ENCODE measurements around the gene MLH3.

The MLH3 gene

DNA sequence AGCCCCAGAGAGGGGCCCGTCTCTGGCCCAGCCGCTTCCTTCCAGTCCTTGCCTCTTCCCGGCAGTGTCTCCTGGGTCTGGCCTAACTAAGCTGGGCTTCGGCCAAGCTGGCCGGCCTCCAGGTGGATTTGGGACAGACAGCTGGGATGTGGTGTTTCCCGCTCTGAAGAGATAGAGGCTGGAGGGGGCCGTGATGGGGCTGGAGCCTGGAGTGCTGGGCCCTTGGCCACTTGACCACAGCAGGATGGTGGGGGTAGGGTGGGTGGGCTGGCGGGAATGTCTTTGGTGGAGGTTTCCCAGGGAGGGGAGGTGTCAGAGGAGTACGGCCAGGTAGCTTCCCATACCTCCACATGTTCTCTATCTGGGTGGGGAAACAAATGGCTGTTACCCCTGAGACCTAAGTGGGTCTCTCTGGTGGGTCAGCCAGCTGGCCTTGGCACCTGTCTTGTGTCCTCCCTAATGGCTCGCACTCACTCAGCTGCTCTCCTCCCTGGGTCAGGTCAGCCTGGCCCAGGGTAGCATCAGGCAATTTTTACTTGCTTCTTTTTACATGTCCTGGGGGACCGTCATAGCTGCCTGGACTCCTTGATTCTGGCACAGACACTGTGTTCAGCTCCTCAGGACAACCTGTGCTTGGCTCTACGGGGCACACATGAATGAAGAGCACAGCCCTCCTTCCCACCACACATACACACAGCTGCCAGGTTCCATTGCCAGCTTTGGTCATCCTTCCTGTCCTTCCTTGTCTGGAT is 76.0 kb downstream of the MLH3 start:
- in situ Hi-C loops (cut with MboI; ENCODE audit: low sequenced_read_pairs), result no loop called here

DNA sequence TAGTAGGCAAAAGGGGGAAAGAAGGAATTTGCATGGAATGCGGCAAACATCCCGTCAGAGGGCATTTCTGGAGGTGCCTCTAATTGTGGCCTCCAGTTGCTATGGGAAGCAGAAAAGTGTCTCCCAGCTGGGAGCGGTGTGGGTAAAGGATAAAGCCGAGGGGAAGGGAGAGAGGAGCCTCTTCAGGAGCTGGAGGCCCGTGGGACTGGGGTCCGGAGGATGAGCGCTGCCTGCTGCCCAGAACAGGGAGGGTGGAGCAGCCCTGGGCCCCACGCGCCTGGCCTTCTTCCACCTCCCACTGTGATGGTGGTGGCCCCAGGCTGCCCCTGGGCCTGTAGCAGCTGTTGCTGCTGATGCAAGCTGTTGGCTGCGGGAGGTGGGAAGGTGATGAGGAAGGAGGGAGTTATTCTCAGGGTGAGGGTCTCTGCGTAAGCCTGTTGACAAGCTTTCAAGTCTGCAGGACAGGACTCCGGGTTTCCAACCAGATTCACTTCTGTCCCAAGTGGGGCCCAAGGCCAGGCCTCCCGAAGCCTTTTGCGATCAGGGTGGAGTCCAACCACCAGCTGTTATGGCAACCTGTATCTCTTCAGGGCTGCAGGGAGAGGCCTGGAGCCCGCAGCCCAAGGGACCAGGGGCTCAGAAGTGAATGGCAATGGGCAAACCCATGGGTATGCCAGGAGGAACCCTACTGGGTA is 76.8 kb downstream of the MLH3 start:
- in situ Hi-C loops (cut with MboI; ENCODE audit: low sequenced_read_pairs), result no loop called here

DNA sequence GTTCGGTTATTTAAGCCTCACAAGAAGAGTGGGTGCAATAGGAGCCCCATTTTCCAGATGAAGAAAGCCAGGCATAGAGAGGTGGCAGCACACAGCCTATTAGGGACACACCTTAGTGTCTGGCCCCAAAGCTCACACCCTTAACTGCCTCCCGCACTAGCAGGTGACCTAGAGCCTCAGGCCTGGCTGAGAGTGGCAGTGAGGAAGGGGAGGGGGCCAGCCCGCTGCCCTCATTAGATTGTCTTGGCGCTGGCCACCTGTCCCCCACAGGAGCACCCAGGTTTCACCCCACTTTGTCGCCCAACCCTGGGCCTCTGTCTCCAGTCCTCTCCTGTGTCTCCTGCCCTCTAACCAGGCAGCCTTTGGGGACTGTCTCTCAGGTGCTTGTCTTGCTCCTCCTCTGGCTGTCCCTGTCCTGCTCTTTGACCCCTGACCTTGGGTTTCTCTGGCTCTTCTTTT is 77.3 kb downstream of the MLH3 start:
- in situ Hi-C loops (cut with MboI; ENCODE audit: low sequenced_read_pairs), result no loop called here

DNA sequence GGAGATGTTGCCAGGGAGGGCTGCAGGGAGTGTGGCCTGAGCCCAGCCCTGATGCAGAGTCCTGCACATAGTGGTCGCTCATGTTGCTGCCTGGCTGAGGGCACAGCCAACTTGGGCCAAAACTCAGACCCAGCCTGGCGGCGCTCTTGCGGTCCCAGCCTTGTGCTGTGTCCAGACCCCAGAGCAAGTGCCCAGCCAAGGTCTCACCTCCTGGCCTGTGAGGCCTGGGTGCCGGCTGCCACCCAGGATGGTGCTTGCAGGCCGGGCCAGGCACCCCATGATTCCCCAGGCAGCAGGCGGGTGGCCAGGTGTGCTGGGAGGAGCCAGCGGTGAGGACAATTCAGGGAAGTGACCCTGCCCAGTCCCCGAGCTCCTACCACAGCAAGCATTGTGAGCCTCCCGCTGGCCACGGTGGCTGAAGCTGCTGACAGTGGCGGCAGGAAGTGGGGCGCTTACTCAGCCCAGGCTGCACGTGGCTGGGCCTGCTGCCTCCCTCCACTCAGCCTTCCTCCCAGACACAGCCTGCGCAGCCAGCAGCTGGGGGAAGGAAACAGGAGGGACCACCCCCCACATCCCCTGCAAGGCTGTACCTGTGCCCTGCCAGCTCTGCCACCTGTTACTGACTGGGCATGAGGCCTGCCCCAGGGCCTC is 78.1 kb downstream of the MLH3 start:
- in situ Hi-C loops (cut with MboI; ENCODE audit: low sequenced_read_pairs), result no loop called here

DNA sequence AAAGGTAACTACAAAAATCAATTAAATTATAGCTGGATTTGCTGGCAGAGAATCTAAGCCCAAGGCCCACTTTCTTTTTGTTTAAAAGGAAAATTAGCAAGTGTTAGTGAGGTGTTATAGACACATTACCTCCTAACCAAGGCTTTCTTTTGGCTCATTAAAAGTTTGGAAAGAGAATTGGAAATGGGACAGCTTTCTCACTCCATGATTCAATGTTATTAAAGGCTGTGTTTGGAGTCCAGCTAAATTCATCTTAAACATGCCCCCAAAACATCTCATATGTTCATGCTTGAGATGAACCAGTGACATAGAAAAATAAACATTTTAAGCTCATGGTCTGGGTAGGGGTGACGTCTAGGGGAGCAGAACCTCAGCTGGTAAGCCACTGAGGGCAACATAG is 82.5 kb downstream of the MLH3 start:
- in situ Hi-C loops (cut with MboI; ENCODE audit: low sequenced_read_pairs), result no loop called here

DNA sequence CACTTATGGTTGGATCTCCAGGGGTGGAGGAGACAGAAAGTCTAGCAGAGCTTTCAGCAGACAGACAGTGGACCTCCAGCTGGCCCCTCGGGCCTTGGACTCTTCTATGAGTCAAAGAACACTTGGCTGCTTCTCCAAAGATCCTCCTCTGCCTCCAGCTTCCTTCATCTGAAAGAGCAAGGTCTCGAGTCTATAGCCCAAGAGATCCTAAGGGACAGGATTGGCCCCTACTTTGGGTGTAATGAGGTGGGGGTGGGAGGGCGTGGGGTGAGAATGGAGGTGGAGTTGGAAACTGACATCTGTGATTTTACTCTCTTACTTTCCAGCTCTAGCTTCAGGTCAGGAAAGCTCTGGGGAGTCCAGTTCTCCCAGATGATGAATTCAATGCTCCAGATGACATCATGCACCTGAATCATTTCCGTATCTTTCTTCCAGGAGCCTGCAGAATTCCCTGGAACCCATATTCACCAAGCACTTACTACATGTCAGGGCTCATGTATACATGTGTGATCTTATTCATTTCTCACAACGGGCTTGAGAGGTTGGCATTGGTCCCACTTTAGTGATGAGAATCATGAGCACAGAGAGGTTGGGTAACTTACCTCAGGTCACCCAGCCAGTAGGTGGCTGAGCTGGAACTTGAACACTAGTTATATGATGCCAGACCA is 85.6 kb downstream of the MLH3 start:
- in situ Hi-C loops (cut with MboI; ENCODE audit: low sequenced_read_pairs), result no loop called here

DNA sequence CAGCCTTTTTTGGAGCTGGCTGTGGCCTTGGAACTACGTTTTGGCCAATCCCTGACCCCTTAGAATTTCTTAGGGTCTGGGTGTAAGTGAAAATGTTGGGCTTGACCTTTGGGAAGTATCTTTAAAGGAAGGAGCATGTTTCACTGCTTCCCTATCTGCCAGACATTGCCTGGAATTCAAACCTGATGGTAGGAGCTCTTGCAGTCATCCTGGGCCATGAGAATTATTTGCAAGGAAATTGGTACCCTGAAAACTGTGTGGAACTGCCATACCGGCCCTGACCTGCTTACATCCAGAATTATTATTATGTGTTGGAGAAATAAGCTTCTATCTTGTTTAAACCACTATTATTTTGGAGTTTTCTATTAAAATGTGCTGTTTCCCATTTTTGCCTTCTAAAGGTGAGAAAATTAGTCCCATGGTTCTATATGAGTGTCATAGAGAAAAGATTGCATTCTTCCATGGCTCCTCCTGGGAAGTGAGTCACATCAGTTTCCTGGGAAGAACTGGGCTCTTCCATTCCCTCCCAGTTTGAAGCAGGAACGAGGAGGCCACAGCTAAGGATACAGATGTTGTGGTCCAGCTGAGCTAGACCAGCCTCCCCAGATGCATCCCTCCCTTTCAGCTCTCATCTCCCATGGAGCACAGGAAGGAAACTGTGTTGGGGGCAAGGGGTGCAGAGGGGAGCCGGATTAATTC is 86.3 kb downstream of the MLH3 start:
- in situ Hi-C loops (cut with MboI; ENCODE audit: low sequenced_read_pairs), result no loop called here
